IPS-20b (cell line): ENCODE results near the gene PARP6.
A peak's percentile ranks its signal among the peaks of the same experiment; 100 is the strongest.

ENCODE experiments used
- H3K27ac ChIP-seq: one replicate; pipeline ENCODE4 v1.5.1; 2013; ENCODE audit warnings: low read length
- H3K27me3 ChIP-seq: 2 replicates; pipeline ENCODE4 v1.6.1; 2013; ENCODE audit warnings: mild to moderate bottlenecking, low read length, inconsistent platforms; ENCODE audit not compliant: insufficient read depth
- H3K36me3 ChIP-seq: 2 replicates; pipeline ENCODE4 v1.6.1; 2013; ENCODE audit warnings: low read depth, mild to moderate bottlenecking, inconsistent platforms, low read length, moderate library complexity; ENCODE audit not compliant: insufficient read depth
- H3K4me1 ChIP-seq: 2 replicates; pipeline ENCODE4 v1.6.1; 2013; ENCODE audit warnings: mild to moderate bottlenecking, control low read depth, inconsistent platforms, low read length, moderate library complexity; ENCODE audit not compliant: insufficient read depth
- H3K4me3 ChIP-seq: 2 replicates; pipeline ENCODE4 v1.5.1; 2013; ENCODE audit warnings: mild to moderate bottlenecking, low read length, inconsistent platforms
- H3K9ac ChIP-seq: 2 replicates; pipeline ENCODE4 v1.6.1; 2013; ENCODE audit warnings: low read depth, mild to moderate bottlenecking, inconsistent platforms, low read length, moderate library complexity
- H3K9me3 ChIP-seq: 2 replicates; pipeline ENCODE4 v1.6.1; 2013; ENCODE audit warnings: mild to moderate bottlenecking, low read depth, low read length, inconsistent platforms; ENCODE audit not compliant: insufficient read depth

PARP6 gene

DNA sequence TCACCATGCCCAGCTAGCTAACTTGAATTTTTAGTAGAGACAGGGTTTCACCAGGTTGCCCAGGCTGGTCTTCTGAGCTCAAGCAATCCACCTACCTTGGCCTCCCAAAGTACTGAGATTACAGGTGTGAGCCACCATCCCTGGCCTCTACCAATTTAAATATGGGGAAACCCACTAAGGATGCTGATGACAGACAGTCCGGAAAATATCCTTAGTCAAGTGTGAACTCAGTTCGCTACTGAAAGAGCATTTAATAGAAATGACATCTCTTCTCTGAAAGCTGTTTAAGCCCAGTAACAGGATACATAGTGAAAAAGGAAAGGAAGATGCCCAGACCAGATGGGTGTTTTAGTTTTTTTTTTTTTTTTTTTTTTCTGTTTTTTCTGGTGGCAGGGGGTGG lies 67.1 kb downstream of the PARP6 start:
- Histone ChIP-seq H3K27ac (no peak overlapping the region), H3K27me3 (no peaks in the 10 kb centered on the region), H3K9ac (no peak overlapping the region), H3K4me1 (no peaks in the 10 kb centered on the region), H3K9me3 (no peaks in the 10 kb centered on the region), H3K36me3 (peaks cover 98% of the 10 kb centered on the region), H3K4me3 (no peak overlapping the region)

- H3K36me3 ChIP-seq = peaks cover 100% of the 10 kb centered on the region
- H3K27me3 ChIP-seq = peaks cover under 1% of the 10 kb centered on the region; the same call in 1 of the 2 replicates
- no peaks in the 10 kb centered on the region for H3K4me1 ChIP-seq
- no peak overlapping the region for H3K4me3 ChIP-seq
- no peaks in the 10 kb centered on the region for H3K9me3 ChIP-seq
- H3K9ac ChIP-seq = no peak overlapping the region
- no peak overlapping the region for H3K27ac ChIP-seq
Measured at GRCh38 chr15:72203507-72203837, 68.9 kb downstream of the PARP6 start.

DNA sequence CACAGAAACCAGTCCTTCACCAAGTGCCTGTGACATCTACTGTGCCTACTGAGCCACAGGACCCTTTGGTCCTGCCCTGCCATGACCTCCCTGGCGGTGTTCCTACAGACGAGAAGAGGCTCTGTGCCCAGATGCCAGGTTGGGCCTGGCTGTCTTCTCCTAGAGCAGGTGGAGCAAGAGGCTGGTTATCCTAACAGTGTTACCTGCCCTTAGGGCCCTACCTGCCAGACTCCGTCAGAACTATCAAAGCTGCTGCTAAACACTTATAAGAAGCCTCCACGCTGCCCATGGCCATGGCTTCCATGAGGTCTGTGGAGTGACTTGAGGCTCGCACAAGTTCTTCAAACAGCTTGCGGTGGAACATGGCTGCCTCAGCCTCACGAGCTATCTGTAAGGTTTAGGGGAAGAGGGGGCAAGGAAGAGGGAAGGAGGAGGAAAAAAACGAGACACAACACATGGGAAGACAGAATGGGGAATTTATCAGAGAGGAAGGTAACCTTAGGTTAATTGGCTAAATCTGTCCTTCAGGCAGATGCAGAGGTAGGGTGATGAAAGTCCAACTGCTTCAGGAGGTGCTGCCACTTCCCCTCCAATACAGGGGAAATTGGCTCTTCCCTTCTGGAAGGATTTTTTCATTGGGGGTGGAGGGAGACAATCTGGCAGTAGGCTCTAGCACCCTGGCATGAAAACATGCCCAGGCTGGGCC lies 69.4 kb downstream of the PARP6 start:
- H3K9ac ChIP-seq = no peak overlapping the region
- H3K27ac ChIP-seq = no peak overlapping the region

GRCh38 chr15:72202302-72202701 lies 70.1 kb downstream of the PARP6 start:
- Histone ChIP-seq H3K9me3 (no peaks in the 10 kb centered on the region), H3K4me3 (no peak overlapping the region), H3K27me3 (peaks cover 10% of the 10 kb centered on the region), H3K36me3 (peaks cover 90% of the 10 kb centered on the region), H3K27ac (no peak overlapping the region), H3K9ac (no peak overlapping the region), H3K4me1 (no peaks in the 10 kb centered on the region)

More for the DNA sequence above, 69.4 kb downstream of the PARP6 start:
- no peaks in the 10 kb centered on the region for H3K9me3 ChIP-seq
- H3K36me3 ChIP-seq = peaks cover 96% of the 10 kb centered on the region
- H3K4me3 ChIP-seq = no peak overlapping the region
- H3K4me1 ChIP-seq = no peaks in the 10 kb centered on the region
- H3K27me3 ChIP-seq = peaks cover 6% of the 10 kb centered on the region

DNA sequence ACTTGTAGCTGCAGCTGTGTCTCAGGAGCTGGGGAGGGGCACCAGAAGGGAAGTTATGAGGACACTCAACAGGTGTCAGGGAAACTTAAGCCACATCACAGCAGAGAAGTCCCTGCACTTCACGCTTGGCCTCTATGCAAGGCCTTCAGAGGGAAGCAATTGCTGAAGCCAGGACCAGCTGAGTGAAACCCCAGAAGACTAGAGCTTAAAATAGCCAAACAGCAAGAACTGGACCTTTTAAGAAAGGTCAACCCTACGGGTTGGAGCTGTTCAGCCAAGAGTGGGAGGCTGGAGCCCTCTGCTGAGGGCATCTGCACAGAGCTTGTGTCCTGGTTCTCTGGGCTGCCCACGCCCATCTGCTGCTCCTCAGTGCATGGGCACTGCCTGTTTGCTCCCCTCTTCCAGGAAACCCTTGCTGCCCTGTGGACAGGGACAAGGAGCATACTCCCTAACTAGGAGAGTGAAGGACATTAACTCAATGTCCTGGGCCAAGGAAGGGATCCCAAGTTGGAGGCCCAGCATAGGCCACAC lies 70.9 kb downstream of the PARP6 start:
- Histone ChIP-seq H3K27ac (no peak overlapping the region), H3K9ac (no peak overlapping the region), H3K36me3 (peaks cover 82% of the 10 kb centered on the region), H3K27me3 (peaks cover 18% of the 10 kb centered on the region), H3K4me3 (no peak overlapping the region), H3K4me1 (no peaks in the 10 kb centered on the region), H3K9me3 (no peaks in the 10 kb centered on the region)

DNA sequence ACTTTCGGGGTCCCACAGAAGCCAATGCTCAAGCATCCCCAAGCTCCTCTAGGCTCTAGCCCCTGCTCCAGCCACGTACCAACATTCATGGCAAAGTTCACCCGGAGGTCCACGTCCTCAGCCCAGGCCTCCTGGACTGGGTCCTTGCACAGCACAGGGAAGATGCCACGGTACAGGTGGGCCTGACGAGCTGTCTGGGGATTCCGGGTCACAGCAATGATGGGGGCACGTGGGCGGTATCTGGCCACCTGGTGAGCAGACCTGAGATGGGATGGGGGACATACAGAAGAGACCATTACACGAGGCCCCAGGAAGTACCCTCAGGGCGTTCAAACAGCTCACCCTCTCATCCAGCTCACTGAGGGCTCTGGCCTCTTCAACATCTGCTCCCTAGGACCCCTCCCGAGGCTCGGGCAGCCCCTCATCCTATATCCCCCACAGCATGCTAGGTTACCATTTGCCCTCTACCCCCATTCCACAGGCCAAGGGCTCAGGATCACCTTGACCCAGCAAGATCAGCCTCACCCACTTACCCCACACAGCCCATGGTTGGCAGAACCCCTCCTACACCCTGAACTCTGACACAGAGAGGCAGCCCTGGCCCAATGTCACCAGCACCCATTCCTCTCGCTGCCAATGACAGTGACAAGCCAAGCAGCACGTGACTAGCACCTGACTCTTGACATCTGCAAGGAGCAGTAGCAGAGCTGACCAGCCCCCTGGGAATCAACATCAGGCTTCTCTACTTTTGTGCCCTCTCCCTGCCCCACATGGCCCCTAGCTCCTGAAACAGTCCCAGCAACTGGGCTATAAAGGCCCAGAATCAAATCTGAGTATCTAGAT lies 71.7 kb downstream of the PARP6 start:
- Histone ChIP-seq H3K4me3 (no peak overlapping the region), H3K36me3 (peaks cover 73% of the 10 kb centered on the region), H3K27ac (no peak overlapping the region), H3K9ac (no peak overlapping the region), H3K4me1 (no peaks in the 10 kb centered on the region), H3K27me3 (peaks cover 27% of the 10 kb centered on the region), H3K9me3 (no peaks in the 10 kb centered on the region)

GRCh38 chr15:72199721-72200212 lies 72.6 kb downstream of the PARP6 start:
- Histone ChIP-seq H3K36me3 (peaks cover 65% of the 10 kb centered on the region), H3K27ac (no peak overlapping the region), H3K9me3 (no peaks in the 10 kb centered on the region), H3K4me1 (no peaks in the 10 kb centered on the region), H3K27me3 (peaks cover 35% of the 10 kb centered on the region), H3K4me3 (no peak overlapping the region), H3K9ac (no peak overlapping the region)

- H3K4me1 ChIP-seq = no peaks in the 10 kb centered on the region; the same call in 1 of the 2 replicates
- no peak overlapping the region for H3K4me3 ChIP-seq
- H3K27ac ChIP-seq = no peak overlapping the region
- H3K9me3 ChIP-seq = no peaks in the 10 kb centered on the region
- H3K27me3 ChIP-seq = peaks cover 36% of the 10 kb centered on the region
- peaks cover 59% of the 10 kb centered on the region for H3K36me3 ChIP-seq
- no peak overlapping the region for H3K9ac ChIP-seq
Measured at GRCh38 chr15:72199205-72199515, 73.2 kb downstream of the PARP6 start.

DNA sequence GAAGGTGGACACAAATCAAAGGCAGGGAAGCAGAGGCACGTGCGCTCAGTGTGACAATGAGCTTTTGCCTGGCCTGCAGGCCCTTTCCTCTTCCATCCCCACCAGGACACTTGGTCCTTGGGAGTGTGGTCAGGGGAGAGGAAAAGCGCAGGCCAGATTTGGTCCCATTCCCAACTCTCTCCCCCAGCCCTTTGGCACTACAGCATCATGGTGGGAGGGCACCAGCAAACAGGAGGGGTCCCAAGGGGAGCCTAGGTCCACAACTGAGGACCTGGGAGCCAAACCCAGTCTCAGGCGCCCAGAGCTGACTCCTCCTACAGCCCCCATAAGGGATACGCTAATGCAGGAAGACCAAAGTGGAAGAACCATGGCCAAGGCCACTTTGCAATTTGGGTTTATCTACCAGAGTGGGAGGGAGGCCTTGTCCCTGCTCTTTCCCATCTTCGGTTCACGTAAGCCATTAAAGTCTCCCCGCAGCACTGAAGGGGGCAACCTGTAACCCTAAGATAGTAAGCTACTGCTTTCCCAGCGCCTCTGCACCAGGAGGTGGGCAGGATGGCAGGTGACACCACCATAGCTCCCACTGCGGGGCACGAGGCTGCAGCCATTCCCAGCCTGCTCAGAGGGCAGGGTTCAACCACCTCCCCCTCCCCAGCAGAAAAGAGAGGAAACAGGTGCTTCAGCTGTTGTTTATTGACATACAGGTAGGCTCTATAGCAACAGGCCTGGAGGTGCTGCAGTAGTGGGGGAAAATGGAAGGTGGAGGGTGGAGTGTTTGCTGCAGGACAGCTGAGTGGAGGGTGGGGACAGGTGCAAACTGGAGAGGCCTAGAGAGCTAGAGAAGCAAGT lies 73.8 kb downstream of the PARP6 start:
- Histone ChIP-seq H3K36me3 (peaks cover 53% of the 10 kb centered on the region), H3K9me3 (no peaks in the 10 kb centered on the region), H3K4me3 (peak overlapping the region; percentile 65), H3K27ac (no peak overlapping the region), H3K27me3 (peaks cover 36% of the 10 kb centered on the region), H3K4me1 (no peaks in the 10 kb centered on the region; the same call in 1 of the 2 replicates), H3K9ac (no peak overlapping the region)

- Histone ChIP-seq H3K4me3 (peak within 1 kb of the TSS; percentile 79), H3K9me3 (no peaks in the 10 kb centered on the region), H3K36me3 (peaks cover 44% of the 10 kb centered on the region), H3K4me1 (no peaks in the 10 kb centered on the region; the same call in 1 of the 2 replicates), H3K27ac (no peak within 1 kb of the TSS), H3K9ac (peak within 1 kb of the TSS; percentile 41; the same call in 1 of the 2 replicates), H3K27me3 (peaks cover 36% of the 10 kb centered on the region)
Measured at GRCh38 chr15:72197460-72198355, 74.6 kb downstream of the PARP6 start, which contains the start of gene GRAMD2A. TSS of gene GRAMD2A (minus strand) at chr15:72197787.
